SU-DHL-6 (cell line): Measurements from ENCODE around the gene SSTR5.
"Not testable (repeated sequence)": the region's sequence is repeated elsewhere in the genome, so short reads cannot be mapped to it uniquely, and the experiment has no call there.

ENCODE experiments used
- H2AFZ ChIP-seq: fragments of 200-600 bp; sonication (generic); 2 replicates; pipeline ENCODE4 v1.6.1; 2014; ENCODE audit warnings: low read depth, mild to moderate bottlenecking, moderate library complexity, mixed read lengths, antibody characterized with exemption, low read length; ENCODE audit not compliant: severe bottlenecking
- H3F3A ChIP-seq: fragments of 200-600 bp; shearing (Covaris generic); 2 replicates; pipeline ENCODE4 v1.6.0; 2016; ENCODE audit warnings: antibody characterized with exemption, mild to moderate bottlenecking; ENCODE audit not compliant: insufficient read depth
- H3K27ac ChIP-seq: fragments of 200-600 bp; sonication (generic); 2 replicates; pipeline ENCODE4 v1.5.1; 2016; ENCODE audit warnings: low read depth, mild to moderate bottlenecking, low read length, moderate library complexity, mixed read lengths
- H3K27me3 ChIP-seq: fragments of 200-600 bp; sonication (generic), shearing (Covaris generic); 2 replicates; pipeline ENCODE4 v1.6.0; 2014; ENCODE audit warnings: mild to moderate bottlenecking, low read length
- H3K36me3 ChIP-seq: fragments of 200-600 bp; sonication (generic); 2 replicates; pipeline ENCODE4 v1.6.1; 2014; ENCODE audit warnings: mild to moderate bottlenecking, low read length, mixed read lengths
- H3K4me2 ChIP-seq: fragments of 300-600, 200-600 bp; shearing (Covaris generic), sonication (generic); 2 replicates; pipeline ENCODE4 v1.6.0; 2014; ENCODE audit warnings: low read length, low read depth, mild to moderate bottlenecking; ENCODE audit not compliant: poor library complexity, severe bottlenecking
- H3K4me3 ChIP-seq: fragments of 200-600 bp; sonication (generic); 2 replicates; pipeline ENCODE4 v1.5.1; 2014; ENCODE audit warnings: antibody characterized with exemption, low read length, mild to moderate bottlenecking, mixed read lengths; ENCODE audit not compliant: insufficient read depth, poor library complexity, severe bottlenecking
- H3K79me2 ChIP-seq: fragments of 200-600 bp; sonication (generic); 2 replicates; pipeline ENCODE4 v1.6.1; 2014; ENCODE audit warnings: mild to moderate bottlenecking, low read length, moderate library complexity; ENCODE audit not compliant: insufficient read depth
- H3K9ac ChIP-seq: fragments of 200-600 bp; sonication (generic); 2 replicates; pipeline ENCODE4 v1.7.0; 2014; ENCODE audit warnings: mild to moderate bottlenecking, low read length
- H3K9me2 ChIP-seq: fragments of 200-600 bp; sonication (generic); replicated peaks from 2 replicates; pipeline ENCODE4 v1.6.1; 2014; ENCODE audit warnings: low read length; ENCODE audit not compliant: insufficient read depth
- H3K9me3 ChIP-seq: fragments of 200-600 bp; sonication (generic); 2 replicates; pipeline ENCODE4 v1.6.1; 2014; ENCODE audit warnings: low read length, mixed read lengths; ENCODE audit not compliant: insufficient read depth
- H4K20me1 ChIP-seq: fragments of 200-600 bp; sonication (generic); 2 replicates; pipeline ENCODE4 v1.6.1; 2014; ENCODE audit warnings: low read depth, mild to moderate bottlenecking, antibody characterized with exemption, low read length, moderate library complexity, mixed read lengths
- EZH2phosphoT487 ChIP-seq: fragments of 200-600 bp; sonication (generic), shearing (Covaris generic); conservative IDR thresholded peaks from 2 replicates; pipeline ENCODE4 v1.6.1; 2018; ENCODE audit warnings: mild to moderate bottlenecking, antibody characterized with exemption, low read length, moderate library complexity, mixed read lengths
- TF ChIP-seq, protein P1 (sequence below): fragments of 200-600 bp; sonication (generic); IDR thresholded peaks from one replicate; pipeline ENCODE4 v1.5.1; 2017; ENCODE audit warnings: antibody characterized with exemption, mild to moderate bottlenecking, low read length, moderate library complexity; ENCODE audit not compliant: insufficient read depth, poor library complexity, severe bottlenecking

The SSTR5 gene

DNA sequence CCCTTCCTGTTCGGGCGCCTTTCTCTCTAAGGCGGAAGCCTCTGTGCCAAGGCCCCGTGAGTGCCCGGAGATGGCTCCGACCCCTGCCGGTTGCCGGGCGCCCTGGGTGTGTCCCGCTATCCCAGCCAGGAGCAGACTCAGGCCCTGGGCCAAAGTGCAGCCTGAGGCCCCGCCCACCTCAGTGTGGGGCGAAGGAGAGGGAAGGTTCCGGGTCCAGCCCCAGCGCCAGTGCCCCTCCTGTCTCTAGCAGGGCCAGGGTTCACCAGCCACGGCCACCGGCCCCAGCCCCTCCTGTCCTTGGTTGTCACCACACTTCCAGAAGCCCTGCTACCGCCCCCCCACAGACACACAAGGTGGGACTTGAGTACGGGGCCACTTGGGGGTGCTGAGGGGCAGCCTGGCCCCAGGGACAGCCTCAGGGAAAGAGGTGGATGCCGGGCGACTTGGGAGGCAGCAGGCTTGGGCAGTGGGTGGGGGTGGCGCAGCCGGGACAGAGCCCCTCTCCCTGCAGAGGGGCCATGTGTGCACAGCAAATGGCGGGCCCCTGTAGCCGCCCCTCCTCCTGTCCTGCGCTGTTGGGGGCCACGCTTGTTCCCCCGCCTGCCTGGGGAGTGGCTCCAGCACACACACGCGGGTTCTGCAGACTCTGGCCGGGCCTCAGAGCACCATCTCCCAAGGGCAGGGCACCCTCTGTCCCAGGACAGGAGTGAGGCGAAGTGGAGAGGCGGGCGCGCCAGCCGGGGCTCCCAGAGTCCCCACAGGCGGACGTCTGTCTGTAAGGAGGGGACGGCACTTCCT is 17.5 kb downstream of the SSTR5 start:
- Histone ChIP-seq H3K27ac (no peak overlapping the region), H3K9me3 (no peaks in the 10 kb centered on the region), H3K9ac (no peak overlapping the region), H4K20me1 (no peaks in the 10 kb centered on the region), H3K79me2 (no peaks in the 10 kb centered on the region), H3F3A (no peaks in the 10 kb centered on the region), H3K4me2 (no peak overlapping the region), H3K4me3 (no peak overlapping the region), H3K36me3 (no peaks in the 10 kb centered on the region), H2AFZ (no peak overlapping the region), H3K27me3 (no peaks in the 10 kb centered on the region), H3K9me2 (no peaks in the 10 kb centered on the region)
- TF ChIP-seq EZH2phosphoT487 = no peak
- TF ChIP-seq, protein P1, sequence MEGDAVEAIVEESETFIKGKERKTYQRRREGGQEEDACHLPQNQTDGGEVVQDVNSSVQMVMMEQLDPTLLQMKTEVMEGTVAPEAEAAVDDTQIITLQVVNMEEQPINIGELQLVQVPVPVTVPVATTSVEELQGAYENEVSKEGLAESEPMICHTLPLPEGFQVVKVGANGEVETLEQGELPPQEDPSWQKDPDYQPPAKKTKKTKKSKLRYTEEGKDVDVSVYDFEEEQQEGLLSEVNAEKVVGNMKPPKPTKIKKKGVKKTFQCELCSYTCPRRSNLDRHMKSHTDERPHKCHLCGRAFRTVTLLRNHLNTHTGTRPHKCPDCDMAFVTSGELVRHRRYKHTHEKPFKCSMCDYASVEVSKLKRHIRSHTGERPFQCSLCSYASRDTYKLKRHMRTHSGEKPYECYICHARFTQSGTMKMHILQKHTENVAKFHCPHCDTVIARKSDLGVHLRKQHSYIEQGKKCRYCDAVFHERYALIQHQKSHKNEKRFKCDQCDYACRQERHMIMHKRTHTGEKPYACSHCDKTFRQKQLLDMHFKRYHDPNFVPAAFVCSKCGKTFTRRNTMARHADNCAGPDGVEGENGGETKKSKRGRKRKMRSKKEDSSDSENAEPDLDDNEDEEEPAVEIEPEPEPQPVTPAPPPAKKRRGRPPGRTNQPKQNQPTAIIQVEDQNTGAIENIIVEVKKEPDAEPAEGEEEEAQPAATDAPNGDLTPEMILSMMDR = no peak

- Histone ChIP-seq H3K9me2 (no peaks in the 10 kb centered on the region), H2AFZ (no peak overlapping the region), H3K9me3 (no peaks in the 10 kb centered on the region), H4K20me1 (no peaks in the 10 kb centered on the region), H3K36me3 (no peaks in the 10 kb centered on the region), H3F3A (no peaks in the 10 kb centered on the region), H3K27me3 (no peaks in the 10 kb centered on the region), H3K4me3 (no peak overlapping the region), H3K79me2 (no peaks in the 10 kb centered on the region), H3K4me2 (no peak overlapping the region), H3K9ac (no peak overlapping the region), H3K27ac (no peak overlapping the region)
- TF ChIP-seq EZH2phosphoT487 = no peak
- TF ChIP-seq, protein P1 = no peak
Observed at GRCh38 chr16:1090620-1091587, 18.4 kb downstream of the SSTR5 start.

- Histone ChIP-seq H4K20me1 (no peaks in the 10 kb centered on the region), H3K4me3 (no peak overlapping the region), H3K27ac (no peak overlapping the region), H3K27me3 (no peaks in the 10 kb centered on the region), H3K9me3 (no peaks in the 10 kb centered on the region), H3K36me3 (no peaks in the 10 kb centered on the region), H3K9me2 (no peaks in the 10 kb centered on the region), H3K4me2 (no peak overlapping the region), H3K79me2 (no peaks in the 10 kb centered on the region), H2AFZ (no peak overlapping the region), H3K9ac (no peak overlapping the region), H3F3A (no peaks in the 10 kb centered on the region)
- TF ChIP-seq, protein P1 = no peak
Observed at GRCh38 chr16:1091992-1092552, 19.5 kb downstream of the SSTR5 start.

GRCh38 chr16:1092685-1093283 is 20.2 kb downstream of the SSTR5 start:
- H2AFZ ChIP-seq, H3K27ac ChIP-seq, H3K79me2 ChIP-seq, H3K4me2 ChIP-seq, H3K36me3 ChIP-seq, H3K9ac ChIP-seq, H3K4me3 ChIP-seq, H3K9me2 ChIP-seq, H3K9me3 ChIP-seq, H4K20me1 ChIP-seq, H3K27me3 ChIP-seq, H3F3A ChIP-seq: not testable (repeated sequence)
